ENCODE data around the gene ANLN.

ANLN gene

GRCh38 chr7:36366005-36366717, 23.5 kb upstream of the ANLN start:
- TF ChIP-seq CTCF (IDR thresholded peaks at IDR 0.05; ENCODE audit: low read depth, low read length, missing control alignments) = no peak
- peak overlapping the region; percentile 46 for H3K4me3 ChIP-seq (ENCODE audit: low read depth, low read length)
- DNase-seq (ENCODE audit: low read depth) = no peak

DNA sequence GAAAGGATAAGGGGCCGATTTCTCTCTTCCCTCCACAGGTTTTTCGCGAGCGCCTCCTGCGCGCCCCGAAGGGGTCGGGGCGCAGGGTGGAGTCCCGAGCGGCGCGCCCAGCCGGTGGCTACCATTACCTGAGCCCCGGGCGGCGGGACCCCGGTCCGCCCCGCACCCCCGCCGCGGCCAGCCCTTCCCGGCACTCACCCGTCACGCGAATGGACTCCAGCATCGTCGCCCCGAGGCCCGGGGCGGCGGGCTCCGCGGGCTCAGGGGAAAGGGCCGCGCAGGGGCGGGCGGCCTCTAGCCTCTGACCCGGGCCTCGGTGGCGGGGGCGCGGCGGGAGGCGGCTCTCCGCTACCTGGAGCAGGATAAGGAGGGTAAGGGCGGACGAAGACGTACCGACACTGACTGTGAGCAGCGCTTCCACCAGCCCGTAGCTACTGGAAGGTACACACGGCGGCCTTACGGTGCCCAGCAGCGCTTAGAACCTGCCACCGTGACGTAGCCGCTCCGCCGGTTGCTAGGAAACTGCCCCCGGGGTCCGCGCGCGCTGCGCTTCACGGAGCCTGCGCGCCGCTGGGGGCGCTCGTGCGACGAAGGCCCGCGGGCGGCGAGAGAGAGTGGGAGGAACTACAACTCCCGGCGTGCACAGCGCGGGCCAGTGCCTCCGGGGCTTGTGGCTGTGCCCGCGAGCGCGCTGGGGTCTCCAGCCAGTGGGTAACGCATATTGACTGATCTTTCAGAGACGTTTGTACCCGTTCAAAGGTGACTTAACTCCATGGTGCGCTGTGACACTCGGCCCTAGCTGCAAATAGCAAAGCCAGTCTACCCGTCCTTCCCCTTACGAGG, 22.7 kb upstream of the ANLN start:
- DNase-seq (ENCODE audit: low read depth) = peak; percentile 56
- H3K4me3 ChIP-seq (ENCODE audit: low read depth, low read length) = peak overlapping the region; percentile 46
- peak; percentile 86 for TF ChIP-seq CTCF (IDR thresholded peaks at IDR 0.05; ENCODE audit: low read depth, low read length, missing control alignments)

- no peak for TF ChIP-seq CTCF (IDR thresholded peaks at IDR 0.05; ENCODE audit: low read depth, low read length, missing control alignments)
- peak overlapping the region; percentile 46 for H3K4me3 ChIP-seq (ENCODE audit: low read depth, low read length)
- DNase-seq (ENCODE audit: low read depth) = no peak
Observed at GRCh38 chr7:36367561-36368077, 22.0 kb upstream of the ANLN start.

GRCh38 chr7:36368496-36368895, 21.2 kb upstream of the ANLN start:
- TF ChIP-seq CTCF (IDR thresholded peaks at IDR 0.05; ENCODE audit: low read depth, low read length, missing control alignments) = no peak
- no peak for DNase-seq (ENCODE audit: low read depth)
- H3K4me3 ChIP-seq (ENCODE audit: low read depth, low read length) = no peak overlapping the region

- DNase-seq (ENCODE audit: low read depth) = no peak
- no peak overlapping the region for H3K4me3 ChIP-seq (ENCODE audit: low read depth, low read length)
- TF ChIP-seq CTCF (IDR thresholded peaks at IDR 0.05; ENCODE audit: low read depth, low read length, missing control alignments) = no peak
Observed at GRCh38 chr7:36369171-36369570, 20.5 kb upstream of the ANLN start.

DNA sequence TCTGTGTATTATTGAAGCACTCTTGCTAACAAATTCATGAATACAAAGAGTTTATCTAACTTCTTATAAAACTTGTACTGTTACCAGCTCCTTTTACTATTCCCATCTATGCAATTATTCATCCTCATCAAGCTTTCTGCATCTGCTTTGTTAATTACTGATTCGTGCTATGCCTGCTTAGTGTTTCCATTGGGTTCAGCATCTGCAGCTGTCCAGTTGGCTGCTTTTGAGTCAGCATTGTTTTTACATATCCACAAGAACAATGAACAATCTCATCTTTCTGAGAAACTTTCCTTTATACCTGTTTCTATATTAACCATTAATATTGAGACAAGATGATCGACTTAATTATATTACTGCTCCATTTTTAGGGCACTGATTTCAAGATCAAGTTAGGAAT, 19.6 kb upstream of the ANLN start:
- DNase-seq (ENCODE audit: low read depth) = no peak
- no peak overlapping the region for H3K4me3 ChIP-seq (ENCODE audit: low read depth, low read length)
- no peak for TF ChIP-seq CTCF (IDR thresholded peaks at IDR 0.05; ENCODE audit: low read depth, low read length, missing control alignments)
